OCI-LY3 (cell line): ENCODE data around the gene GPR65.

ENCODE experiments used
- H2AFZ ChIP-seq: fragments of 200-600, 300-600 bp; shearing (Covaris generic); 2 replicates; pipeline ENCODE4 v1.6.0; 2014; ENCODE audit warnings: antibody characterized with exemption, low read depth, low read length
- H3K27ac ChIP-seq: fragments of 200-600, 300-600 bp; sonication (generic); 2 replicates; pipeline ENCODE4 v1.5.1; 2014; ENCODE audit warnings: mild to moderate bottlenecking, low read length, moderate library complexity, mixed read lengths
- H3K27me3 ChIP-seq: fragments of 200-600, 300-600 bp; sonication (generic); 2 replicates; pipeline ENCODE4 v1.6.1; 2014; ENCODE audit warnings: low read depth, low read length, mixed read lengths
- H3K36me3 ChIP-seq: fragments of 200-600, 300-600 bp; sonication (generic); replicated peaks from 2 replicates; pipeline ENCODE3; 2014; ENCODE audit warnings: low read depth, low read length, mixed read lengths
- H3K4me1 ChIP-seq: fragments of 300-600, 200-600 bp; sonication (generic); 2 replicates; pipeline ENCODE4 v1.6.1; 2014; ENCODE audit warnings: low read length, mixed read lengths
- H3K4me2 ChIP-seq: fragments of 200-600, 300-600 bp; sonication (generic); 2 replicates; pipeline ENCODE4 v1.6.1; 2014; ENCODE audit warnings: low read length, mixed read lengths
- H3K4me3 ChIP-seq: fragments of 300-600, 200-600 bp; sonication (generic); 2 replicates; pipeline ENCODE4 v1.5.1; 2014; ENCODE audit warnings: antibody characterized with exemption, mild to moderate bottlenecking, low read length, moderate library complexity
- H3K79me2 ChIP-seq: fragments of 300-600, 200-600 bp; shearing (Covaris generic); 2 replicates; pipeline ENCODE4 v1.6.1; 2014; ENCODE audit warnings: mild to moderate bottlenecking, low read length, mixed read lengths
- H3K9ac ChIP-seq: fragments of 300-600, 200-600 bp; shearing (Covaris generic); 2 replicates; pipeline ENCODE4 v1.6.0; 2014; ENCODE audit warnings: mild to moderate bottlenecking, low read length, moderate library complexity
- H3K9me3 ChIP-seq: fragments of 200-600, 300-600 bp; shearing (Covaris generic); 2 replicates; pipeline ENCODE4 v1.6.1; 2014; ENCODE audit warnings: low read length, mixed read lengths; ENCODE audit not compliant: insufficient read depth
- H4K20me1 ChIP-seq: fragments of 200-600, 300-600 bp; sonication (generic); 2 replicates; pipeline ENCODE4 v1.6.1; 2016; ENCODE audit warnings: low read length, mixed read lengths; ENCODE audit not compliant: insufficient read depth
- CTCF ChIP-seq: fragments of 200-600, 300-600 bp; sonication (generic); IDR thresholded peaks from 2 replicates; pipeline ENCODE4 v1.5.1; 2014; ENCODE audit warnings: antibody characterized with exemption, low read length, low read depth
- EZH2phosphoT487 ChIP-seq: fragments of 200-600 bp; shearing (Covaris generic); IDR thresholded peaks from 2 replicates; pipeline ENCODE4 v1.6.1; 2018; ENCODE audit warnings: antibody characterized with exemption, mixed run types, low read depth

GPR65 gene

GRCh38 chr14:88049266-88049665 is 44.3 kb downstream of the GPR65 start:
- Histone ChIP-seq H3K4me1 (peaks cover 15% of the 10 kb centered on the region), H2AFZ (no peak overlapping the region), H3K27me3 (peaks cover 4% of the 10 kb centered on the region; the same call in 1 of the 2 replicates), H3K4me3 (no peak overlapping the region), H3K27ac (no peak overlapping the region), H3K9me3 (no peaks in the 10 kb centered on the region), H3K4me2 (no peak overlapping the region), H3K79me2 (no peaks in the 10 kb centered on the region), H4K20me1 (no peaks in the 10 kb centered on the region), H3K36me3 (no peaks in the 10 kb centered on the region), H3K9ac (no peak overlapping the region)
- no peak for TF ChIP-seq CTCF
- no peak for TF ChIP-seq EZH2phosphoT487

- H3K27ac ChIP-seq: no peak overlapping the region
- peaks cover 9% of the 10 kb centered on the region for H3K4me1 ChIP-seq
- H3K4me3 ChIP-seq: no peak overlapping the region
- H4K20me1 ChIP-seq: no peaks in the 10 kb centered on the region
- peaks cover 4% of the 10 kb centered on the region; the same call in 1 of the 2 replicates for H3K27me3 ChIP-seq
- no peaks in the 10 kb centered on the region for H3K9me3 ChIP-seq
- H3K36me3 ChIP-seq: no peaks in the 10 kb centered on the region
- no peak overlapping the region for H3K9ac ChIP-seq
- H3K79me2 ChIP-seq: no peaks in the 10 kb centered on the region
- no peak overlapping the region for H3K4me2 ChIP-seq
- H2AFZ ChIP-seq: no peak overlapping the region
- TF ChIP-seq EZH2phosphoT487 (no peak), CTCF (no peak)
Measured at GRCh38 chr14:88049936-88050335, 45.0 kb downstream of the GPR65 start.

- no peaks in the 10 kb centered on the region for H3K27me3 ChIP-seq
- H2AFZ ChIP-seq: no peak overlapping the region
- TF ChIP-seq CTCF (no peak), EZH2phosphoT487 (no peak)
Measured at GRCh38 chr14:88060576-88060975, 55.6 kb downstream of the GPR65 start.

GRCh38 chr14:88063811-88064210 is 58.9 kb downstream of the GPR65 start:
- Histone ChIP-seq H3K4me1 (no peaks in the 10 kb centered on the region), H3K9ac (no peak overlapping the region), H3K79me2 (no peaks in the 10 kb centered on the region), H2AFZ (no peak overlapping the region), H3K4me3 (no peak overlapping the region), H4K20me1 (no peaks in the 10 kb centered on the region), H3K4me2 (no peak overlapping the region), H3K27me3 (no peaks in the 10 kb centered on the region), H3K36me3 (no peaks in the 10 kb centered on the region), H3K27ac (no peak overlapping the region), H3K9me3 (no peaks in the 10 kb centered on the region)
- TF ChIP-seq EZH2phosphoT487: no peak
- TF ChIP-seq CTCF: no peak

More at GRCh38 chr14:88060576-88060975, 55.6 kb downstream of the GPR65 start:
- no peak overlapping the region for H3K9ac ChIP-seq
- H3K36me3 ChIP-seq: no peaks in the 10 kb centered on the region
- H3K4me1 ChIP-seq: no peaks in the 10 kb centered on the region
- no peaks in the 10 kb centered on the region for H3K79me2 ChIP-seq
- no peaks in the 10 kb centered on the region for H3K9me3 ChIP-seq
- no peaks in the 10 kb centered on the region for H4K20me1 ChIP-seq
- H3K4me3 ChIP-seq: no peak overlapping the region
- no peak overlapping the region for H3K27ac ChIP-seq
- H3K4me2 ChIP-seq: no peak overlapping the region
